ENCODE data around the gene POGK. TPM values are rescaled to one million over a fixed set of nuclear protein-coding genes. Genes with fewer than 3 reads are reported as not detected.
A peak's percentile ranks its signal among the peaks of the same experiment; 100 is the strongest.

The POGK gene
- total RNA-seq, 1 experiment from 2014 or later = 27.2 TPM

GRCh38 chr1:166852918-166853317, 13.6 kb downstream of the POGK start:
- Mint-ChIP-seq H3K9me3 (ENCODE audit: unreplicated experiment) (no peaks in the 10 kb centered on the region), H3K4me3 (ENCODE audit: unreplicated experiment) (no peak overlapping the region), H3K27ac (ENCODE audit: unreplicated experiment) (no peak overlapping the region), H3K36me3 (ENCODE audit: insufficient read depth, unreplicated experiment) (peaks cover 75% of the 10 kb centered on the region), H3K4me1 (ENCODE audit: low read depth, unreplicated experiment) (no peaks in the 10 kb centered on the region), H3K27me3 (ENCODE audit: insufficient read depth, unreplicated experiment) (no peaks in the 10 kb centered on the region)
- H3K27me3 ChIP-seq (replicated peaks; ENCODE audit: control insufficient read depth, insufficient read depth, low read length) = no peaks in the 10 kb centered on the region
- no peaks in the 10 kb centered on the region for H3K4me1 ChIP-seq
- intact Hi-C loops (cut with micrococcal nuclease; ENCODE audit: unreplicated experiment) = no loop called here
- ChIA-PET POLR2A (interaction anchor here (1.6 kb wide), 1 partner anchor 12 kb away, joined by 6 read pairs; no protein-coding TSS in a partner anchor), CTCF (no interaction called here)
- peaks cover 4% of the 10 kb centered on the region; the same call in 1 of the 2 replicates for H3K36me3 ChIP-seq (ENCODE audit: control insufficient read depth, insufficient read depth, low read length)
- H3K4me3 ChIP-seq (ENCODE audit: low read depth, low read length) = no peak overlapping the region
- DNase-seq = no peak
- no TSS peak for BruUV-seq (replicated peaks)
- H3K9me3 ChIP-seq = no peaks in the 10 kb centered on the region
- TF ChIP-seq CTCF (IDR thresholded peaks at IDR 0.05; ENCODE audit: insufficient read depth in 1 of 2, low read depth in 1 of 2, low read length in 1 of 2, severe bottlenecking in 1 of 2, unreplicated experiment in 1 of 2) = no peak

GRCh38 chr1:166855558-166855957, 16.3 kb downstream of the POGK start:
- POLR2A ChIA-PET = no interaction called here
- CTCF ChIA-PET = no interaction called here
- H3K27ac Mint-ChIP-seq (ENCODE audit: unreplicated experiment) = no peak overlapping the region

GRCh38 chr1:166857995-166858394, 18.7 kb downstream of the POGK start:
- peak in 1 of 2 experiments; percentile 1 for TF ChIP-seq CTCF (IDR thresholded peaks at IDR 0.05; ENCODE audit: insufficient read depth in 1 of 2, low read depth in 1 of 2, low read length in 1 of 2, severe bottlenecking in 1 of 2, unreplicated experiment in 1 of 2)
- no peak overlapping the region for H3K27ac Mint-ChIP-seq (ENCODE audit: unreplicated experiment)
- ChIA-PET POLR2A (no interaction called here), CTCF (no interaction called here)
- H3K9me3 Mint-ChIP-seq (ENCODE audit: unreplicated experiment) = no peaks in the 10 kb centered on the region
- no peaks in the 10 kb centered on the region for H3K4me1 Mint-ChIP-seq (ENCODE audit: low read depth, unreplicated experiment)
- BruUV-seq (replicated peaks) = no TSS peak
- DNase-seq = no peak
- H3K27me3 Mint-ChIP-seq (ENCODE audit: insufficient read depth, unreplicated experiment) = no peaks in the 10 kb centered on the region
- Histone ChIP-seq H3K27me3 (replicated peaks; ENCODE audit: control insufficient read depth, insufficient read depth, low read length) (no peaks in the 10 kb centered on the region), H3K36me3 (ENCODE audit: control insufficient read depth, insufficient read depth, low read length) (no peaks in the 10 kb centered on the region; the same call in 1 of the 2 replicates), H3K4me3 (ENCODE audit: low read depth, low read length) (no peak overlapping the region), H3K4me1 (no peaks in the 10 kb centered on the region), H3K9me3 (no peaks in the 10 kb centered on the region)
- peaks cover 45% of the 10 kb centered on the region for H3K36me3 Mint-ChIP-seq (ENCODE audit: insufficient read depth, unreplicated experiment)
- intact Hi-C loops (cut with micrococcal nuclease; ENCODE audit: unreplicated experiment) = no loop called here
- H3K4me3 Mint-ChIP-seq (ENCODE audit: unreplicated experiment) = no peak overlapping the region

More at GRCh38 chr1:166855558-166855957, 16.3 kb downstream of the POGK start:
- no TSS peak for BruUV-seq (replicated peaks)
- Mint-ChIP-seq H3K4me1 (ENCODE audit: low read depth, unreplicated experiment) (no peaks in the 10 kb centered on the region), H3K9me3 (ENCODE audit: unreplicated experiment) (no peaks in the 10 kb centered on the region), H3K4me3 (ENCODE audit: unreplicated experiment) (no peak overlapping the region), H3K36me3 (ENCODE audit: insufficient read depth, unreplicated experiment) (peaks cover 60% of the 10 kb centered on the region), H3K27me3 (ENCODE audit: insufficient read depth, unreplicated experiment) (no peaks in the 10 kb centered on the region)
- H3K4me3 ChIP-seq (ENCODE audit: low read depth, low read length) = no peak overlapping the region
- H3K9me3 ChIP-seq = no peaks in the 10 kb centered on the region
- H3K36me3 ChIP-seq (ENCODE audit: control insufficient read depth, insufficient read depth, low read length) = no peaks in the 10 kb centered on the region
- intact Hi-C loops (cut with micrococcal nuclease; ENCODE audit: unreplicated experiment) = no loop called here
- no peaks in the 10 kb centered on the region for H3K4me1 ChIP-seq
- no peaks in the 10 kb centered on the region for H3K27me3 ChIP-seq (replicated peaks; ENCODE audit: control insufficient read depth, insufficient read depth, low read length)
- DNase-seq = no peak
- TF ChIP-seq CTCF (IDR thresholded peaks at IDR 0.05; ENCODE audit: insufficient read depth in 1 of 2, low read depth in 1 of 2, low read length in 1 of 2, severe bottlenecking in 1 of 2, unreplicated experiment in 1 of 2) = no peak

All from Caco-2 (cell line).